H1 (cell line): ENCODE results near the gene TTC27. TPM values are rescaled to one million over a fixed set of nuclear protein-coding genes. Genes with fewer than 3 reads are reported as not detected.

Source experiments
- CTCF ChIA-PET: fragments of 300-600 bp; sonication (Branson Sonifier 250); formaldehyde crosslinking; loops from one replicate; lab custom pipeline; 2021; ENCODE audit not compliant: partially characterized antibody; lab: Charles Lee
- POLR2A ChIA-PET: fragments of 300-600 bp; sonication (Branson Sonifier 250); formaldehyde crosslinking; loops from one replicate; lab custom pipeline; 2021; ENCODE audit warnings: inconsistent platforms; ENCODE audit not compliant: partially characterized antibody; lab: Charles Lee
- DNase-seq, 2 experiments: peaks; one replicate each; pipeline versions ENCODE4 v3.0.0 to v3.0.0-alpha.2; 2010 to 2022; ENCODE audit warnings: low spot score in 2 of 2, low read depth in 1 of 2, mixed read lengths in 1 of 2
- FAIRE-seq: peaks from 2 replicates; lab custom pipeline; 2011; peaks lifted over from hg19 to GRCh38; lab: Jason Lieb, UNC
- H2AFZ ChIP-seq: 2 replicates; pipeline ENCODE4 v1.8.1; 2012; ENCODE audit warnings: low read length, inconsistent platforms
- H2AK5ac ChIP-seq: 2 replicates; pipeline ENCODE4 v1.6.1; 2013; ENCODE audit warnings: low read depth, low read length
- H2BK120ac ChIP-seq: replicated peaks from 2 replicates; pipeline ENCODE3; 2013; ENCODE audit warnings: low read depth, low read length, inconsistent platforms
- H2BK12ac ChIP-seq: 2 replicates; pipeline ENCODE4 v1.6.1; 2013; ENCODE audit warnings: low read depth, low read length
- H2BK15ac ChIP-seq: 2 replicates; pipeline ENCODE4 v1.6.1; 2013; ENCODE audit warnings: low read length
- H2BK20ac ChIP-seq: 2 replicates; pipeline ENCODE4 v1.6.1; 2013; ENCODE audit warnings: low read length
- H2BK5ac ChIP-seq: 2 replicates; pipeline ENCODE4 v1.6.1; 2013; ENCODE audit warnings: low read depth, low read length
- H3K14ac ChIP-seq: 2 replicates; pipeline ENCODE4 v1.6.1; 2013; ENCODE audit warnings: inconsistent platforms; ENCODE audit not compliant: insufficient read length
- H3K18ac ChIP-seq: 2 replicates; pipeline ENCODE4 v1.6.1; 2013; ENCODE audit warnings: low read length; ENCODE audit errors: extremely low read depth
- H3K23ac ChIP-seq: 2 replicates; pipeline ENCODE4 v1.6.1; 2013; ENCODE audit warnings: inconsistent platforms; ENCODE audit not compliant: insufficient read length
- H3K23me2 ChIP-seq: 2 replicates; pipeline ENCODE4 v1.6.1; 2013; ENCODE audit warnings: low read depth, low read length
- H3K27ac ChIP-seq: 2 replicates; pipeline ENCODE4 v1.6.1; 2011; ENCODE audit warnings: low read depth, low read length, inconsistent platforms
- H3K27me3 ChIP-seq, 4 experiments: replicated peaks in 1 of 4; 1 replicate in 1 of 4; 2 replicates in 3 of 4; pipeline versions ENCODE4 v1.6.1 to v1.8.1; 2011 to 2013; ENCODE audit warnings: low read length in 3 of 4, mild to moderate bottlenecking in 3 of 4, inconsistent platforms in 2 of 4, mixed read lengths in 2 of 4, moderate library complexity in 1 of 4; ENCODE audit not compliant: control insufficient read depth in 3 of 4, insufficient read depth in 3 of 4; ENCODE audit errors: extremely low read depth in 1 of 4
- H3K36me3 ChIP-seq, 4 experiments: 2 replicates each; pipeline versions ENCODE4 v1.6.1 to v1.8.1; 2011 to 2013; ENCODE audit warnings: mild to moderate bottlenecking in 4 of 4, low read length in 3 of 4, moderate library complexity in 2 of 4, control low read depth in 1 of 4, inconsistent platforms in 1 of 4; ENCODE audit not compliant: insufficient read depth in 4 of 4, control insufficient read depth in 2 of 4
- H3K4ac ChIP-seq: replicated peaks from 2 replicates; pipeline ENCODE3; 2013; ENCODE audit warnings: low read length, low read depth, mixed read lengths, inconsistent platforms; ENCODE audit not compliant: insufficient read length
- H3K4me1 ChIP-seq, 4 experiments: replicated peaks in 1 of 4; 1 replicate in 1 of 4; 2 replicates in 3 of 4; pipeline versions ENCODE4 v1.6.1 to v1.8.1; 2011 to 2013; ENCODE audit warnings: low read length in 3 of 4, inconsistent platforms in 2 of 4, mixed read lengths in 1 of 4; ENCODE audit not compliant: insufficient read depth in 4 of 4, control insufficient read depth in 3 of 4
- H3K4me2 ChIP-seq, 2 experiments: 2 replicates each; pipeline versions ENCODE4 v1.6.1 to v1.8.1; 2011 to 2013; ENCODE audit warnings: low read depth in 2 of 2, low read length in 2 of 2, control low read depth in 1 of 2, inconsistent platforms in 1 of 2, mild to moderate bottlenecking in 1 of 2; ENCODE audit not compliant: insufficient read depth in 1 of 2
- H3K4me3 ChIP-seq, 4 experiments: fragments of 200-600, 300-600 bp in 1 of 4; sonication (generic), shearing (Covaris generic), sonication (Bioruptor Twin) in 1 of 4; 2 replicates each; pipeline versions ENCODE4 v1.5.1 to v1.8.1; 2011 to 2016; ENCODE audit warnings: low read length in 4 of 4, low read depth in 3 of 4, control low read depth in 2 of 4, inconsistent platforms in 2 of 4, mild to moderate bottlenecking in 2 of 4, mixed read lengths in 1 of 4, moderate library complexity in 1 of 4; ENCODE audit not compliant: insufficient read depth in 2 of 4; ENCODE audit errors: extremely low read depth in 1 of 4
- H3K56ac ChIP-seq: replicated peaks from 2 replicates; pipeline ENCODE3; 2013; ENCODE audit warnings: low read depth, mild to moderate bottlenecking, mixed read lengths, low read length, inconsistent platforms; ENCODE audit not compliant: insufficient read length
- H3K79me1 ChIP-seq: 2 replicates; pipeline ENCODE4 v1.6.1; 2013; ENCODE audit warnings: low read depth, low read length, control low read depth
- H3K79me2 ChIP-seq, 2 experiments: 2 replicates each; pipeline versions ENCODE4 v1.6.1 to v1.8.1; 2012 to 2013; ENCODE audit warnings: low read length in 2 of 2, mild to moderate bottlenecking in 2 of 2, inconsistent platforms in 1 of 2; ENCODE audit not compliant: insufficient read depth in 2 of 2, control insufficient read depth in 1 of 2
- H3K9ac ChIP-seq, 4 experiments: replicated peaks in 1 of 4; 1 replicate in 1 of 4; 2 replicates in 3 of 4; pipeline versions ENCODE4 v1.6.1 to v1.8.1; 2011 to 2013; ENCODE audit warnings: low read depth in 3 of 4, low read length in 3 of 4, control low read depth in 2 of 4, mild to moderate bottlenecking in 2 of 4, moderate library complexity in 2 of 4, inconsistent platforms in 1 of 4; ENCODE audit errors: extremely low read depth in 1 of 4
- H3K9me3 ChIP-seq, 2 experiments: 2 replicates each; pipeline versions ENCODE4 v1.6.1 to v1.8.1; 2012 to 2013; ENCODE audit warnings: mild to moderate bottlenecking in 2 of 2, moderate library complexity in 2 of 2, control low read depth in 1 of 2, inconsistent platforms in 1 of 2, low read depth in 1 of 2, low read length in 1 of 2, mixed read lengths in 1 of 2; ENCODE audit not compliant: insufficient read depth in 2 of 2
- H4K20me1 ChIP-seq, 2 experiments: replicated peaks in 1 of 2; 2 replicates each; pipeline versions ENCODE3 to v1.8.1; 2011 to 2013; ENCODE audit warnings: inconsistent platforms in 2 of 2, low read length in 2 of 2, mild to moderate bottlenecking in 1 of 2; ENCODE audit not compliant: insufficient read depth in 2 of 2, control insufficient read depth in 1 of 2
- H4K5ac ChIP-seq: 2 replicates; pipeline ENCODE4 v1.6.1; 2013; ENCODE audit warnings: low read length, low read depth, mixed read lengths, inconsistent platforms; ENCODE audit not compliant: insufficient read length
- H4K8ac ChIP-seq: 2 replicates; pipeline ENCODE4 v1.8.0; 2013; ENCODE audit warnings: mild to moderate bottlenecking, moderate library complexity, low read length, inconsistent platforms; ENCODE audit not compliant: insufficient read depth; ENCODE audit errors: extremely low read depth
- H4K91ac ChIP-seq: replicated peaks from 2 replicates; pipeline ENCODE3; 2013; ENCODE audit warnings: low read length, mixed read lengths, inconsistent platforms; ENCODE audit not compliant: insufficient read length
- BACH1 ChIP-seq: IDR thresholded peaks from 2 replicates; pipeline ENCODE4 v1.6.1; 2012; ENCODE audit warnings: low read length, improper control_type of control experiment
- CHD2 ChIP-seq: IDR thresholded peaks from 2 replicates; pipeline ENCODE4 v1.6.1; 2012; ENCODE audit warnings: low read length, improper control_type of control experiment
- HDAC2 ChIP-seq, 2 experiments: fragments of 300-600 bp in 1 of 2; sonication (generic) in 1 of 2; IDR thresholded peaks; 2 replicates each; pipeline ENCODE4 v1.6.1; 2011 to 2012; ENCODE audit warnings: low read depth in 2 of 2, low read length in 2 of 2, mild to moderate bottlenecking in 2 of 2, moderate library complexity in 2 of 2, borderline replicate concordance in 1 of 2, inconsistent platforms in 1 of 2
- PHF8 ChIP-seq: fragments of 200-600 bp; sonication (generic); conservative IDR thresholded peaks from 2 replicates; pipeline ENCODE4 v1.7.1; 2012; ENCODE audit warnings: low read depth, mild to moderate bottlenecking, inconsistent platforms, low read length, moderate library complexity
- SP4 ChIP-seq: IDR thresholded peaks from 2 replicates; pipeline ENCODE4 v1.6.1; 2012; ENCODE audit warnings: low read length, inconsistent platforms
- TBP ChIP-seq: IDR thresholded peaks from 2 replicates; pipeline ENCODE4 v1.6.1; 2011; ENCODE audit warnings: low read depth, low read length, improper control_type of control experiment
- YY1 ChIP-seq: IDR thresholded peaks from 2 replicates; pipeline ENCODE4 v1.6.1; 2011; ENCODE audit warnings: low read depth, mild to moderate bottlenecking, low read length
- polyA plus RNA-seq, 7 experiments: library from polyadenylated mRNA; depleted of rRNA in 3 of 7; stranded (reverse) in 5 of 7; unstranded in 2 of 7; fragments of >200 nt in 5 of 7; fragments of 200-250 nt in 2 of 7; gene quantifications; 1 replicate in 5 of 7; 2 replicates in 1 of 7; 4 replicates in 1 of 7; pipeline versions ENCODE4 v1.2.1 to v1.2.3, GENCODE V29; 2011 to 2013; ENCODE audit warnings: missing spikeins in 2 of 7, mixed read lengths in 2 of 7
- total RNA-seq: library from RNA; stranded (reverse); fragmentation: NEBNext Ultra II Directional; extraction: Animal tissue kit (Norgen Biotek cat#: 25700); gene quantifications from 2 replicates; pipeline ENCODE4 v1.2.1, GENCODE V29; 2021
- TF ChIP-seq, protein P1 (sequence below): IDR thresholded peaks from 2 replicates; pipeline ENCODE4 v1.6.1; 2011; ENCODE audit warnings: low read length, improper control_type of control experiment

TTC27 gene
- total and polyA plus RNA-seq, 2 of the 8 experiments (the other 6 are each of a cell fraction or from before 2014, with no cell fraction given), result 13.8 to 29.1 TPM

DNA sequence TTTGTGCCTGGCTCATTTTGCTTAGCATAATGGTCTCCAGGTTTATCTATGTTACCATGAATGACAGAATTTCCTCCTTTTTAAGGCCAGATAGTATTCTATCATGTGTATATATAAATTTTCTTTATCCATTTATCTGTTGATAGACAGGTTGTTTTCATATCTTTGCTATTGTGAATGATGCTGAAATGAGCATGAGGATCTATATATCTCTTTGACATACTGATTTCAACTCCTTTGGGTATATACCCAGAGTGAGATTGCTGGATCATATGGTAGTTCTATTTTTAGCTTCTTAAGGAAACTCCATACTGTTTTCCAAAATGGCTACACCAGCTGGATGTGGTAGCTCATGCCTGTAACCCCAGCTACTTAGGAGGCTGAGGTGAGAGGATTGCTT, 232.5 kb downstream of the TTC27 start:
- Histone ChIP-seq H2BK15ac (no peak overlapping the region), H2AFZ (no peak overlapping the region), H3K9ac (no peak overlapping the region), H3K23ac (no peak overlapping the region), H2AK5ac (no peak overlapping the region), H2BK5ac (no peak overlapping the region), H4K8ac (no peak overlapping the region), H3K79me1 (no peaks in the 10 kb centered on the region), H2BK20ac (no peak overlapping the region), H3K23me2 (no peaks in the 10 kb centered on the region), H3K4me2 (no peak overlapping the region), H3K27ac (no peak overlapping the region), H2BK12ac (no peak overlapping the region), H3K14ac (no peak overlapping the region), H4K20me1 (no peaks in the 10 kb centered on the region), H3K79me2 (no peaks in the 10 kb centered on the region), H4K5ac (no peak overlapping the region), H3K4me1 (no peaks in the 10 kb centered on the region), H3K4ac (no peak overlapping the region), H3K27me3 (no peaks in the 10 kb centered on the region), H4K91ac (no peak overlapping the region), H3K36me3 (no peaks in the 10 kb centered on the region), H3K56ac (no peak overlapping the region), H3K4me3 (no peak overlapping the region), H3K18ac (no peak overlapping the region), H2BK120ac (no peak overlapping the region), H3K9me3 (no peaks in the 10 kb centered on the region)
- ChIA-PET CTCF (no interaction called here), POLR2A (no interaction called here)
- FAIRE-seq (no peak), DNase-seq (no peak)
- TF ChIP-seq YY1, result no peak
- no peak for TF ChIP-seq CHD2
- TF ChIP-seq, protein P1, sequence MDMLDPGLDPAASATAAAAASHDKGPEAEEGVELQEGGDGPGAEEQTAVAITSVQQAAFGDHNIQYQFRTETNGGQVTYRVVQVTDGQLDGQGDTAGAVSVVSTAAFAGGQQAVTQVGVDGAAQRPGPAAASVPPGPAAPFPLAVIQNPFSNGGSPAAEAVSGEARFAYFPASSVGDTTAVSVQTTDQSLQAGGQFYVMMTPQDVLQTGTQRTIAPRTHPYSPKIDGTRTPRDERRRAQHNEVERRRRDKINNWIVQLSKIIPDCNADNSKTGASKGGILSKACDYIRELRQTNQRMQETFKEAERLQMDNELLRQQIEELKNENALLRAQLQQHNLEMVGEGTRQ, result no peak
- no peak for TF ChIP-seq TBP
- no peak for TF ChIP-seq PHF8
- TF ChIP-seq BACH1, result no peak
- TF ChIP-seq SP4, result no peak
- TF ChIP-seq HDAC2 (IDR thresholded peaks at IDR 0.05; ENCODE audit: borderline replicate concordance in 1 of 2, low read depth in 2 of 2, low read length in 2 of 2), result no peak
